ENCODE results near the gene MAPK6.
"Not testable (repeated sequence)": the region's sequence is repeated elsewhere in the genome, so short reads cannot be mapped to it uniquely, and the experiment has no call there.

Gene MAPK6

GRCh38 chr15:52030010-52030409 is 11.0 kb downstream of the MAPK6 start:
- POLR2A ChIA-PET = no interaction called here
- TF ChIP-seq CTCF (IDR thresholded peaks at IDR 0.05; ENCODE audit: insufficient read depth, low read length, missing control alignments) = no peak
- no peak for DNase-seq (ENCODE audit: low read depth, low spot score)
- H3K4me3 ChIP-seq (ENCODE audit: low read depth, low read length) = no peak overlapping the region
- CTCF ChIA-PET = interaction anchor here (0.9 to 1.5 kb wide), 3 partner anchors 19 to 99 kb away, joined by 3 read pairs; no protein-coding TSS in a partner anchor

GRCh38 chr15:52031556-52031955 is 12.5 kb downstream of the MAPK6 start:
- POLR2A ChIA-PET = no interaction called here
- CTCF ChIA-PET = no interaction called here
- H3K4me3 ChIP-seq (ENCODE audit: low read depth, low read length) = no peak overlapping the region
- no peak for TF ChIP-seq CTCF (IDR thresholded peaks at IDR 0.05; ENCODE audit: insufficient read depth, low read length, missing control alignments)
- no peak for DNase-seq (ENCODE audit: low read depth, low spot score)

GRCh38 chr15:52037889-52038505 is 19.0 kb downstream of the MAPK6 start:
- no peak for DNase-seq (ENCODE audit: low read depth, low spot score)
- CTCF ChIA-PET = interaction anchor here (1.3 to 2.0 kb wide), 2 partner anchors 15 to 41 kb away, joined by 3 to 6 read pairs; no protein-coding TSS in a partner anchor
- H3K4me3 ChIP-seq (ENCODE audit: low read depth, low read length) = no peak overlapping the region
- POLR2A ChIA-PET = no interaction called here
- no peak for TF ChIP-seq CTCF (IDR thresholded peaks at IDR 0.05; ENCODE audit: insufficient read depth, low read length, missing control alignments)

- ChIA-PET CTCF (interaction anchor here (0.9 to 1.0 kb wide), 2 partner anchors 37 to 40 kb away, joined by 3 to 4 read pairs; no protein-coding TSS in a partner anchor), POLR2A (no interaction called here)
- H3K4me3 ChIP-seq (ENCODE audit: low read depth, low read length) = no peak overlapping the region
- no peak for DNase-seq (ENCODE audit: low read depth, low spot score)
- no peak for TF ChIP-seq CTCF (IDR thresholded peaks at IDR 0.05; ENCODE audit: insufficient read depth, low read length, missing control alignments)
Measured at GRCh38 chr15:52039925-52040781, 21.1 kb downstream of the MAPK6 start.

- TF ChIP-seq CTCF (IDR thresholded peaks at IDR 0.05; ENCODE audit: insufficient read depth, low read length, missing control alignments) = no peak
- ChIA-PET CTCF (interaction anchor here (0.9 to 2.3 kb wide), 3 partner anchors 35 to 61 kb away, joined by 3 to 6 read pairs (median 4); no protein-coding TSS in a partner anchor), POLR2A (no interaction called here)
- no peak for DNase-seq (ENCODE audit: low read depth, low spot score)
- H3K4me3 ChIP-seq (ENCODE audit: low read depth, low read length) = no peak overlapping the region
Measured at GRCh38 chr15:52042051-52042851, 23.2 kb downstream of the MAPK6 start.

- CTCF ChIA-PET; POLR2A ChIA-PET; DNase-seq (ENCODE audit: low read depth, low spot score); H3K4me3 ChIP-seq (ENCODE audit: low read depth, low read length): not testable (repeated sequence)
Measured at GRCh38 chr15:52045795-52046298, 26.8 kb downstream of the MAPK6 start.

GRCh38 chr15:52046552-52046951 is 27.5 kb downstream of the MAPK6 start:
- H3K4me3 ChIP-seq (ENCODE audit: low read depth, low read length); POLR2A ChIA-PET; DNase-seq (ENCODE audit: low read depth, low spot score); CTCF ChIA-PET: not testable (repeated sequence)

All from AG04449 (cell line).